H1 (cell line): ENCODE measurements around the gene ELOVL5.

Experiments
- CTCF ChIP-seq, 3 experiments: IDR thresholded peaks; 1 replicate in 2 of 3; 2 replicates in 1 of 3; pipeline versions ENCODE4 v1.5.1 to v1.6.1; 2011; ENCODE audit warnings: low read length in 3 of 3, mild to moderate bottlenecking in 3 of 3, inconsistent platforms in 2 of 3, low read depth in 1 of 3, moderate library complexity in 1 of 3; ENCODE audit not compliant: insufficient read depth in 1 of 3; ENCODE audit errors: control extremely low read depth in 1 of 3
- SRF ChIP-seq: IDR thresholded peaks from 2 replicates; pipeline ENCODE4 v1.6.1; 2011; ENCODE audit warnings: mild to moderate bottlenecking, low read depth, low read length, moderate library complexity

GRCh38 chr6:53269827-53270226 is 78.9 kb downstream of the ELOVL5 start:
- TF ChIP-seq SRF = no peak
- no peak for TF ChIP-seq CTCF (IDR thresholded peaks at IDR 0.05; ENCODE audit: control extremely low read depth in 1 of 3, insufficient read depth in 1 of 3, low read depth in 1 of 3, low read length in 3 of 3)
